Effector CD8-positive, alpha-beta T cell (primary cell): Measurements from ENCODE around the gene SLMAP.

Experiments
- DNase-seq: peaks from one replicate; lab custom pipeline; 2025; lab: John Stamatoyannopoulos, UW

The SLMAP gene

DNA sequence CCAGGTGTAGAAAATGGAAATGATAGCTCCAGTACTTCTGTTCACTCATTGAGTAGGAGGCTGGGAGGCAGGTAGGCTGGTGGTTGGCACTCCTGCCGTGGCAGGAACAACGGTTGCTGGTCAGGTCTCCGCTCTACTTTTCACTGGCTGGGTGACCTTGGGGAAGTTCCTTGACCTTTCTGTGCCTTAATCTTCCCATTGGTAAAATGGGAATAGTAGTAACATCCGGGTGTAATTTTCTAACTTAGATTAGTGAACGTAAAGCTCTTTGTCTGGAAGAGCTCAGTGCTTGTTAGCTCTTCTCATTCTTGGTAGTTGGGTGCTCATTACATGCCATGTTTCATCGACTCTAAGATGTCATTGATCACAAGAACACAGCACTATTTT, 206.3 kb downstream of the SLMAP start:
- DNase-seq = no peak

DNA sequence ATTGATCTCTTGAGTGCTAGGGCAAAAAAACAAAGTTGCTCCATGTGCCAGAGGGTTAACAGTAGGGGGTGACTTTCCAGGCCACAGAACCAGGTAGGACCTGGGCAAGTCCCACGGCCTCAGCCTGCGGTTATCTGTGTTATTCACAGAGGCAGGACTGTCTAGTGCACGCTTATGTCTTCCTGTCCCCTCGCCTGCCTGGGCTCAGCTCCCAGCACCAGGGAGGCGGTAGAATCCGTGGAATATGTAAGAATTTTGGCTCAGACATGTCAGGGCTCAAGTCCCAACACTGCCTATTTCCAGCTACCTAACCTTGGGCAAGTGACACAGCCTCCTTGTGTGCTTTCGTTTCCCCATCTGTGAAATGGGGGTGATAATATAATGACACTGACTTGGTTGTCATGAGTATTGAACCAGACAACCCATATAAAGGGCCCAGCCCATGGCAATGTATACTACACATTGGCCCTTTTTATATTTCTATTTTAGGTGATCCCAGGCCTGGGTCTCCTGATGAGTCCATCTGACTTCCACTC, 207.8 kb downstream of the SLMAP start:
- no peak for DNase-seq

DNA sequence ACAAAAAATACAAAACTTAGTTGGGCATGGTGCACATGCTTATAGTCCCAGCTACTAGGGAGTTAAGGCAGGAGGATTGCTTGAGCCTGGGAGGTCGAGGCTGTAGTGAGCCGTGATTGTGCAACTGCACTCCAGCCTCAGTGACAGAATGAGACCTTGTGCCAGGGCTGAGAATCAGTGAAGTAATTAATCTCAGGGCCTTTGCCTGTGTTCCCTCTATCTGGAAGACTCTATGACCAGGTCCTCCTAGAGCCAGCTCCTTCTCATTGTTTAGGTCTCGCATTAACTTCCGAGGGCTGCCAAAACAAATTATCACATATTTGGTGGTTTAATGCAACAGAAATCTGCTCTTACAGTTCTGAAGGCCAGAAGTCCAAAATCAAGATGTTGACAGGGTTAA, 210.7 kb downstream of the SLMAP start:
- DNase-seq = no peak

DNA sequence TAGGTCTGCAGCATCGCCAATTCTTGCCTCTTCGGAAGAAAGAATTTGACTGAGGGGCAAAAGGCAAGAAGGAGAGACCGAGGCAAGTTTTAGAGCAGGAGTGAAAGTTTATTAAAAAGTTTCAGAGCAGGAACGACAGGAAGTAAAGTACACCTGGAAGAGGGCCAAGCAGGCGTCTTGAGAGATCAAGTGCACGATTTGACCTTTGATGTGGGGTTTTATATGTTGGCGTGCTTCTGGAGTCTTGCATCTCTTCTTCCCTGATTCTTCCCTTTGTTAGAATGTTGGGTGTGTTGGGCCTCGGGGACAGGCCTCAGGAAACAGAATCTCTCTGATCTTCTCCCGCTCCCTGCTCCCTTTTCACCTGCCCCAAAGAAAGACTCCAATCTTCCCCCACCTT, 211.5 kb downstream of the SLMAP start:
- DNase-seq = no peak

DNA sequence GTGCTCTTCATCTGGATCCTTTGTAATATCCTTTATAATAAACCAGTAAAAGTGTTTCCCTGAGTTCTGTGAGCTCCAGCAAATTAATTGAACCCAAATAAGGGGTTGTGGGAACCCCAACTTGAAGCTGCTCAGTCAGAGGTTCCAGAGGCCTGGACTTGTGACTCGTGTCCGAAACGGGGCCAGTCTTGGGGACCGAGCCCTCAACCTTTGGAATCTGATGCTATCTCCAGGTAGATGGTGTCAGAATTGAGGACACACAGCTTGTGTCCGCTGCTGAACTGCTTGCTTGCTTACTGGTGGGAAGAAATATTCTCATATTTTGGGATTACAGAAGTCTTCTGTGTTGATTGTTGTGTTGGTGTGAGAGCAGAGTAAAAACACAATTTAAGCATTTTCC, 212.4 kb downstream of the SLMAP start:
- DNase-seq = no peak

DNA sequence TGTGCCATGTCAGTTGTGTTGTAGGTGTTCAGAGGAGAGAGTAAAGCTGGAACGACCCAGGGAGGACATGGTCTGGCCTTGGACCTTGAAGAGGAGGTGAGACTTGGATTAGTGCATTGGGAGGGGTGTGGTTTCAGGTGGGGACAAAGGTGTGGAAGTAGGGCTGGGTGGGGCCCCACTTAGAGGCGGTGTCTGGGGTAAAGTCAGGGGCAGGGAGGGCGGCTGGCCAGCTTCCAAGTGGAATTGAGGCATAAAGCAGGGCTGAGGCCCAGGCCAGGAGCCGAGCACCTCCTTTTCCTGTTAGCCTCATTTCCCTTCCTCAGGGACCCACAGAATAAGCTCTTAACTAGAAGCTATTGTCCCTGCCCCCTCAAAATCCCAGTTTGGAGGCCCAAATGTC, 215.9 kb downstream of the SLMAP start:
- DNase-seq = no peak

DNA sequence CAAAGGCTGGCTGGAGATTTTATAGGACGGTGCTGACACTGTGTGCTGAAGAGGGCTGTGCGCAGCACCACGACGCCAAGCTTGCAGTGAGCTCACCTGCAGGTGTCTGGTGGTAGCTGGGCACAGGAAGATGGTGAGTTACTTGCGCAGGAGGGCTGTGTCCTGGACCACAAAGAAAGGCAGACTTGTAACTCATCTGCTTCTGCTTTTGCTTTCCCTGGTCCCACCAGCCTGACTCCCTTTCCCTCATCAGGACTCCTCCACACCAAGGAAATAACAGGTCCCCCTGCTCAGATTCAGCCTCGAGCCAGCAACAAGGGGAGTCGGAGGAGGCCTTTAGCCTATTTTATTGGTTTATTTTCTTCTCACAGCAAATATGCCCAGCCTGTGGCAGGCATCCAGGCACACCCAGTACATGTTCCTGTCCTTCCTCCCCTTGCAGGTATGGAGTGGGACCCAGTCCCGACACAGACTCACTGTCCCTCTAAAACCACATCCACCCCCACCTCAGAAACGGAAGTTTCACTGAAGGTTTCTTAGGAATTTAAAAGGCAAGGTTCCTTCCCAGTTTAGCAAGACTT, 216.5 kb downstream of the SLMAP start:
- no peak for DNase-seq

DNA sequence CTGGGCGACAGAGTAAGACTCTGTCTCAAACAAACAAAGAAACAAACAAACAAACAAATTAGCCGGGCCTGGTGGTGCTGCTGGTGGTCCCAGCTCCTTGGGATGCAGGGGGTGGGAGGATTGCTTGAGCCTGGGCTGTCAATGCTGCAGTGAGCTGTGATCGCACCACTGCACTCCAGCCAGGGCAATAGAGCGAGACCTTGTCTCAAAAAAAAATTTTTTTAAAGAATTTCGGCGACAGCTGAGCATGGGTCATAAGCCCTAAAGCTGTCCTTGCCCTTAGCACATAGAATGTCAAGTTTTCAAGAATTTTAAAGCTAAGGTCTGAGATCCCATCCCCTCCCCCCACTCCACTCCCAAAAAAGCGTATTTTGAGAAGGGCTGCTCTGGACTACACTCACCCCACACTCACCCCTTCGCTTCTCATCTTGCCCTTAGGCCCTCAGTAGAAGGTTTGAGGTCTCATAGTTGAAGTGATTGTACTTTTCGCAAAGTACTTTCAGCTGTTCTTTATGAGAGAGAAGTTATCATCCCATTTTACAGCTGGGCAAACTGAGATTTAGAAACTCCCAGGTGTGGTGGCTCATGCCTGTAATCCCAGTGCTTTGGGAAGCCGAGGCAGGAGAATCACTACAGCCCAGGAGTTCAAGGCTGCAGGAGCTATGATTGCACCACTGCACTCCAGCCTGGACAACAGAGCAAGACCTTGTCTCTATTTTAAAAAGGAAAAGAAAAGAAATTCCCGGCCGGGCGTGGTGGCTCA, 217.8 kb downstream of the SLMAP start:
- no peak for DNase-seq

DNA sequence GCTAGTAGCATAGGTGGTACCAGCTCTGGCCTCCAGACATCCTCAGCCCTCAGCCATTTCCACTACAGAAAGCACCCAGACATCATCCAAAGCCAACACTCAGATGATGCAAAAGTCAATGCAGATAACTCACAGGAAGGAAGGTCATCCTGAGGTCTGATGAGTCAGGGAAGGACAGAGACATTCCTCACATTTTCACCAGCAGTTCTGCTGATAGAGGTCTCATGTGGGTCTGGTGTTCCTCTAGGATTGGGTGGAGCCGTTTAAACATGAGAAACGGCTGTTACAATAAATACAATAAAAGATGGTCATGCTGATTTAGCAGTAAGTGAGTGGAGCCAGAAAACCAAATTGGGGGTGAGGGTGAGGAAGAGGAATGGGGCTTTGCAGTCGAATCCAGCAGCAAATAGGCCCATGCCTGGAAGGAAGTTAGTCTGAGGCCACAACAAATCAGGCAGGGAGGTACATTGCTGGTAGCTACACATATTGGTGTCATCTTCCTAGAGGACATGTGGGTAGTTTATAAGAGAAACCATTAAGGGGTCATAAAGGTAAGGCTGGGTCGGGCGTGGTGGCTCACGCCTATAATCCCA, 218.8 kb downstream of the SLMAP start:
- DNase-seq = no peak

DNA sequence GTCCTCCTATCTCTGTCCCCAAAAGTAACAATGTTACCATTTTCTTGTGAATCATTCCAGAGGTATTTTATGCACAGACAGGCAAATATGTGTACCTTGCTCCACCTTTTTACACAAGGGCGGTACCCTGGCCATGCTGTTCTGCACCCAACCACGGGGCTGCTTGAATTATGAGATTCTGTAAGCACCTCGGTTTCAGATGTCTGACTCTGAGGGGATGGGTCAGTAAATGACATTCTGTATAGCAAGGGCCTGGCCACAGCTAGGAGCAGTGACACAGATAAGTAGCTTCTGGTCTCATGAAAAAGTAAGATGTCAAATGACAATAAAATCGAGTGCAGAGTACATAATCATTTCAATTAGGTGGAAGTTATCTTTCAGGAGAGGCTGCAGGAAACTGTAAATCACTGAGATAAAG, 221.7 kb downstream of the SLMAP start:
- no peak for DNase-seq

DNA sequence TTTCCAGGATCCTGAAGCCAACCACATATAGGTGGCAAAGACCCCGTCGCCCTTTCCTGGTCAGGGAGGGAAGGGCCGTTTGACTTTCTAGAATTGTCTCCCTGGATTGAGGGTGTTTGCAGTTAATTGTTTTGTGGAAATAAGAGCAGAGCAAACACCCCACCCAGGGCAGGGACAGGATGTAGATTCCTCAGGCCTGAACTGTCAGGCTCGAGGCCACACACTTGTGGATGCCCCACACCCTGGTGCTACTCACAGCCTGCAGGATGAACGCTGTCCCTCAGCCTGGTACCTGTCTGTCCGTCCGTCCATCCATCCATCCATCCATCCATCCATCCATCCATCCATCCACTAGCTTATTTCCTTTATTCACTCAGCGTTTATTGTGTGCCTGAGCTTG, 222.2 kb downstream of the SLMAP start:
- DNase-seq = no peak
